GM19452 (cell line): ENCODE results near the gene GEMIN8.

ENCODE experiments used
- ATAC-seq: cut with Tn5 transposase; IDR thresholded peaks from one replicate; pipeline ENCODE4 v1.9.1; 2021; ENCODE audit not compliant: unreplicated experiment

GEMIN8 gene

GRCh38 chrX:14017399-14017798 is 12.3 kb downstream of the GEMIN8 start:
- no peak for ATAC-seq

- ATAC-seq: no peak
Measured at GRCh38 chrX:14015941-14016340, 13.8 kb downstream of the GEMIN8 start.

- ATAC-seq: no peak
Measured at GRCh38 chrX:14015294-14015693, 14.4 kb downstream of the GEMIN8 start.

- no peak for ATAC-seq
Measured at GRCh38 chrX:14014526-14014925, 15.2 kb downstream of the GEMIN8 start.

- ATAC-seq: no peak
Measured at GRCh38 chrX:14013054-14013453, 16.6 kb downstream of the GEMIN8 start.

GRCh38 chrX:14010566-14010965 is 19.1 kb downstream of the GEMIN8 start:
- no peak for ATAC-seq

GRCh38 chrX:14006540-14006939 is 23.2 kb downstream of the GEMIN8 start:
- ATAC-seq: no peak

- no peak for ATAC-seq
Measured at GRCh38 chrX:14003876-14004425, 25.7 kb downstream of the GEMIN8 start.

- ATAC-seq: no peak
Measured at GRCh38 chrX:14003028-14003427, 26.7 kb downstream of the GEMIN8 start.

- no peak for ATAC-seq
Measured at GRCh38 chrX:13996650-13997049, 33.0 kb downstream of the GEMIN8 start.

- no peak for ATAC-seq
Measured at GRCh38 chrX:13994536-13995080, 35.1 kb downstream of the GEMIN8 start.

- ATAC-seq: no peak
Measured at GRCh38 chrX:13994104-13994503, 35.6 kb downstream of the GEMIN8 start.

GRCh38 chrX:13990126-13990800 is 39.4 kb downstream of the GEMIN8 start:
- ATAC-seq: no peak

GRCh38 chrX:13985697-13986435 is 43.8 kb downstream of the GEMIN8 start:
- no peak for ATAC-seq

GRCh38 chrX:13983734-13984133 is 46.0 kb downstream of the GEMIN8 start:
- no peak for ATAC-seq

GRCh38 chrX:13968198-13968597 is 61.5 kb downstream of the GEMIN8 start:
- no peak for ATAC-seq

GRCh38 chrX:13967636-13968035 is 62.1 kb downstream of the GEMIN8 start:
- no peak for ATAC-seq

GRCh38 chrX:13966793-13967125 is 62.9 kb downstream of the GEMIN8 start:
- ATAC-seq: no peak

GRCh38 chrX:13966071-13966792 is 63.5 kb downstream of the GEMIN8 start:
- ATAC-seq: no peak

- no peak for ATAC-seq
Measured at GRCh38 chrX:13965531-13965930, 64.2 kb downstream of the GEMIN8 start.

- ATAC-seq: no peak
Measured at GRCh38 chrX:13956998-13957397, 72.7 kb downstream of the GEMIN8 start.
